ENCODE measurements around the gene FMOD.

FMOD gene

GRCh38 chr1:203351037-203351625 lies at the start of gene FMOD:
Gene FMOD, minus strand, starts transcription at chr1:203351122. Its CDS starts 2,852 bp downstream, at chr1:203348270.
- peak; percentile 34 for DNase-seq

GRCh38 chr1:203396595-203397194 lies 45.8 kb upstream of the FMOD start:
- DNase-seq = no peak

GRCh38 chr1:203395751-203396150 lies 44.8 kb upstream of the FMOD start:
- DNase-seq = no peak

GRCh38 chr1:203390298-203390697 lies 39.4 kb upstream of the FMOD start:
- DNase-seq = no peak

- DNase-seq = no peak
These were observed 37.8 kb upstream of the FMOD start for GRCh38 chr1:203388683-203389082.

GRCh38 chr1:203382026-203382425 lies 31.1 kb upstream of the FMOD start:
- DNase-seq = no peak

GRCh38 chr1:203381151-203381751 lies 30.3 kb upstream of the FMOD start:
- DNase-seq = no peak

- DNase-seq = no peak
These were observed 29.7 kb upstream of the FMOD start for GRCh38 chr1:203380420-203381150.

- no peak for DNase-seq
These were observed 28.9 kb upstream of the FMOD start for GRCh38 chr1:203379825-203380224.

GRCh38 chr1:203378556-203379245 lies 27.8 kb upstream of the FMOD start:
- no peak for DNase-seq

GRCh38 chr1:203373991-203374390 lies 23.1 kb upstream of the FMOD start:
- DNase-seq = no peak

GRCh38 chr1:203373002-203373401 lies 22.1 kb upstream of the FMOD start:
- no peak for DNase-seq

GRCh38 chr1:203371288-203371687 lies 20.4 kb upstream of the FMOD start:
- DNase-seq = no peak

GRCh38 chr1:203369666-203370065 lies 18.7 kb upstream of the FMOD start:
- no peak for DNase-seq

GRCh38 chr1:203368624-203369451 lies 17.9 kb upstream of the FMOD start:
- DNase-seq = no peak

- no peak for DNase-seq
These were observed 16.1 kb upstream of the FMOD start for GRCh38 chr1:203367057-203367456.

GRCh38 chr1:203366476-203366875 lies 15.6 kb upstream of the FMOD start:
- no peak for DNase-seq

GRCh38 chr1:203364806-203365205 lies 13.9 kb upstream of the FMOD start:
- no peak for DNase-seq

- no peak for DNase-seq
These were observed 13.3 kb upstream of the FMOD start for GRCh38 chr1:203364094-203364801.

GRCh38 chr1:203362720-203363025 lies 11.8 kb upstream of the FMOD start:
- no peak for DNase-seq

- no peak for DNase-seq
These were observed 11.2 kb upstream of the FMOD start for GRCh38 chr1:203361945-203362719.

All from stimulated activated CD4-positive, alpha-beta T cell treated with anti-CD3 and anti-CD28 coated beads, Interleukin-15, amount 100 ng/mL, for 24 hours (primary cell).